GM19240 (cell line): ENCODE results near the gene RPL3.

Source experiments
- DNase-seq: peaks from one replicate; pipeline ENCODE4 v3.0.0; 2011; ENCODE audit warnings: low spot score; ENCODE audit not compliant: insufficient read length

The RPL3 gene

DNA sequence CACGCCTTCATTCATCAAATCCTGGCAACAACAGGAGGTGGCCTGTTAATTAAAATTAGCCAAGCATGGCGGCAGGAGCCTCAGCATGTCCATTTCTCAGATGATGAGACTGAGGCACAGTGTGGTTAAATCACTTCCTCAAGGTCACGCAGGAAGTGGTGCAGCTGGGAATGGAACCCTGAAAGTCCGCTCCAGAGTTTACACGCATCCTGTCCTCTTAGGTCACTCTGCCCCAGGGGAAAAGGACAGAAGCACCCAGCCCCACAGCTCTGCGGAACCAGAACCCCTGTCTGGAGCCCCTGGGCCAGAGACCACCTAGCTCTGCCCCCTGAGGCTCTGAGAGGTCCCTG lies 19.6 kb downstream of the RPL3 start:
- DNase-seq: no peak

DNA sequence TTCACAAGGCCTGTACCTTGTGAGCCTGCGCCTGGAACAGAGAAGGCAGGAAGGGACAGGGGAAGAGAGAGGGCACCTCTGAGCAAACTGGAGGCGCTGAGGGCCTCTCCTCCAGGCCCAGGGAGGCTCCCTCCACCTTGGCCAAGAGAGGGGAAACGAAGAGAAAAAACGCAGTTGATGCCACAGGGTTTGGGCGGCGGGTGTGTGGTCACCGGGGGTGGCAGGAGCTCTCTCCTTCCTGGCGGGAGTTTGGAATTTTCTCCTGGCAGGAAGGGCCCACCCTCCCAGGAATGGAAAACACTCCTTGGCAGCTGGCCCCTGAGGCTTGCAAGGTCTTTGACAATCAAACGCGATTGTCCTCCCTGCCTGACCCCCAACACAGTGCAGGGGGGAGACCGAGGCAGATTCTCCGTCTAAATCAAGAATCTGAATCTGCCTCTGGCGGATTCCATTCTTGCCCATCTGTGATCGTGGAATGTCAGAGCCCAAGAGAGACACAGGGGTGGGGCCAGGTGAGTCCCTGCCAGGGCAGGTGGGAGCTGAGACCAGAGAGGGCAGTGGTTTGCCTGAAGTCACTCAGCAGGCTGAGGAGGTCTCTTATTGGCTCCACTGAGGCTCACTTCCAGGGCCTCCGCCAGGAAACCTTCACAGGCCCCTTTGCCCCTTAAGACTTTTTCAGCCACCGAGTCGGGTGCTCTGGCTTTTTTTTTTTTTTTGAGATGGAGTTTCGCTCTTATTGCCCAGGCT lies 21.0 kb downstream of the RPL3 start:
- no peak for DNase-seq

DNA sequence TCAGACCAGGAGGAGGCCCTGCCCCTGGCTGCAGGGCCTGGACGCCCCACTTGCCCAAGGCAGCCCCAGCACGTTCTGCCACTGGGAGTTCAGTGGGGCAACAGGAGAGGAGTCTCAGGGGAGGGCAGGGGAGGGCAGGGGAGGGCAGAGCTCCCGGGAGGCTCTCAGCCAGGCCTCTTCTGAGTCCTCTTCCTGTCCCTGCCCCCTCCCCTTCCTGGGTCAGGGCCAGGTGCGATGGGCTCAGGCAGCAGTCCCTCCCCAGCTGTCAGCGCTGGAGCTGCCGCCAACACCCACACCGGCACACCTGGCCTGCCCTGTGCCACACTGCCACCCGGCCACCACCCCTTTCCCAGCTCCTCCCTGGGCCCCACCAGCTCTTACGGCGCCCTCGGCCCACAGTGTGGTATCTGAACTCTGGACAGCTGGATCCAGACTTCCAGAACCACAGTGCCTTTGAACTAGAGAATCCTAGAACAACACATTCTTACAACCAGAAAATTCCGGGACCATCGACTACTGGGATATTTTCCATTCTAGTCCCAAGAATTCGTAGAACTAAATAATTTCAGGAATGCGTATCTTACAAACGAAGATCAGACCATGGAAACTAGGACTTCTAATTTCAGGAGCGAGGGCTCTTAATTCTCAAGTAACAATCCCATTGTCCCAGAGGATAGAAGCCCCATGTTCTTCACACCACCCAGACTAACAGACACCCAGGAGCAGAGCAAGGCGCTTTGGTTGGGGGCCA lies 21.8 kb downstream of the RPL3 start:
- no peak for DNase-seq

DNA sequence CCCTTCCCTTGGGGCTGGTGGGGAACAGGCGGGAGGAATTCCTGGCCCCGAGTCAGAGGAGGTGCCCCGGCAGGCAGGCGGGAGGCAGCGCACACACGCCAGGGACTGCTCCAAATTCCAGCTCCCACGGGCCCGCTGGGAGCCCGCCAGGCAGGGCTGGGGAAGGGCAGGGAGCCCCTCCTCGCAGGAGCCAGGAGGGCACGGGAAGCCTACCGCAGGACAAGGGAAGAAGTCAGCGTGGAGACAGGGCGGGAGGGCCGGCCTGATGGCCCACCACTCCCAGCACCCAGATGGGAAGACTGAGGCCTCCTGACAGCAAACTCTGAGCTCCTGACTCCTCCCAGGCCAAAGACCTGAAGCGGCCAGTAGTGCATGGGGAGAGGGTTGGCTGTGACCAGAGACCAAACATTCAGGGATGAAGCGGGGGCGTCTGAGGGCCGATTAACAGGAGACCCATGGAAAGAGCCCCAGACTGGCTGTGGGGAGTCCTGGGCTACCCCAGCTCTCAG lies 22.4 kb downstream of the RPL3 start:
- DNase-seq: no peak

DNA sequence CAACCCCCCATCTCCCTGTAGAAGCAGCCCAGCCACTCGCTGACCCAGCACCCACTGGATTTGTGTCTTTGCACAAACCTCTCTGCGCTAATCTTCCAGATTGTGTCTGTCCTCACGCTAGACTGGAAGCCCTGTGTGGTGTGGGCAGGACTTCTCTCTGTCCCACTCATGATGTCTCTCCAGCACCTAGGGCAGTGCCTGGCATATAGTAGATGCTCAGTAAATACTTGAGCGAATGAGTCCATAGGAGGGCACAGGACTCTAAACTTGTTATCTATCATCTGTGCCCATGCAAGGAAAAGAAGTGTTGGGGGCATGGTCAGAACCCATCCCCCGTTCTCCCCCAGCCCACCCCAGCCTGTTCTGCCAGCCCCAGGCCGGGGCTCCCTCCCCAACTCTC lies 22.9 kb downstream of the RPL3 start:
- DNase-seq: no peak

DNA sequence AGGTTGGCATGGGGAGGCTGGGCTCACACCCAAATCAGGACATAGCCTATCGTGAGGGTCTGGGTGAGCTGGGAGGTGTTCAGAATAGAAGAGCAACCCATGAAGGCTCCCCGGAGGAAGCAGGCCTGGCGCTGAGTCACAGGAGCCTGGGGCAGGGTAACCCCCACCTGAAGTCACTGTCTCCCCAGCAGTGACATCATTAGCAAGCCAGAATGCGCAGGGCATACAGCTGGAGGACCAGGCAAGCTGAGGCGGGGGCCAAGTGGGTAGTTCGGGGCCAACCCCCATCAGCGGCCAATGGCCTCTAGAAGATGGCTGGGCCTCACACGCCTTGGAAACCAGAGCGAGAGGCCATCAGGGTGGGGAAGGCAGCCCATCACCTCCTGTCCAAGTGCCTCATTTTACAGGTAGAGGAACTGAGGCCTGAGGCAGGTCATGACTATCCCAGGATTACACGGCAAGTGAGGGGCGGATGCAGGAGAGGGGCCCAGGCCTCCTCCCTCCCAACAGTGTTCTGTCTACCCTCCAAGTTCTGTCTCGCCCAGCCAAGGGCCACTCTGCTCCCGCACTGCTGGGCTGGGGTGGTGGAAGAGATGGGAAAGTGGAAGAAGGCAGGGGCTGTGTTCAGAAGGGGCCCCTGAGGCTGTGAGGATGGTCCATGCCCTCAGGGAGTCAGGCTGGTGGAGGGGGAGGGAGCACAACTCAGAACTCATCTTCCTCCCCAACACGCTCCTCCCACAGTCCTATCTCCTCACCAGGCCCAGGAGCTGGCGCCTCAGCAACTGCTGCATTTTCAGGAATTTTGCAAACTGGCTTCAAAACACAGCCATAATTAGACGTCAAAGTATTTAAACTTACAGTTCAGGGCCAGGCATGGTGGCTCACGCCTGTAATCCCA lies 24.6 kb downstream of the RPL3 start:
- no peak for DNase-seq

DNA sequence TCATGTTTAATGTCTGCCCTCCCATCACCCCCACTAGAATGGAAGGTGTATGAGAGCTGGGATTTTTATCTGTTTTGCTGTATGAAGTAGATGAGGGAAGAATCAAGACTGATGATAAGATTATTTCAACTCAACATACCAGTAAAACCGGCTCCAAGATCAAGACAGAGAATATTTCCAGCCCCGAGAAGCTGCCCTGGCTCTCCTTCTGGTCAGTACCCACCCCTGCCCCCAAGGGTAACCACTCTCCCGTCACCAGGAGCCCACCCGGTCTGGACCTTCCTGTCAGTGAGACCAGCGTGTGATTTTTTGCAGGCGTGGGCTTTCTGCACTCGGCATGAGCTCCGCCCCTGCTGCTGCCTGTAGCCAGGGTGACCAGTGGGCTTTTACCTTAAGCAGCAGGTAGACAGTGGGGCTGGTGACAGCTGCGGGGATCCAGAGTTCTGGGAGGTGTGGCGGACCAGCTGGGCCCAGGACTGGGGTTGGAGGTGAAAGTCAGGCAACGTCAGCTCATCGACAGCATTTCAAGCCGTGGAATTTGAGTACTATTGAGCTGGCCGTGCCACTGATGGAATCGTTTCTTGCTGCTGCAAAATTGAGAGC lies 25.6 kb downstream of the RPL3 start:
- DNase-seq: no peak

DNA sequence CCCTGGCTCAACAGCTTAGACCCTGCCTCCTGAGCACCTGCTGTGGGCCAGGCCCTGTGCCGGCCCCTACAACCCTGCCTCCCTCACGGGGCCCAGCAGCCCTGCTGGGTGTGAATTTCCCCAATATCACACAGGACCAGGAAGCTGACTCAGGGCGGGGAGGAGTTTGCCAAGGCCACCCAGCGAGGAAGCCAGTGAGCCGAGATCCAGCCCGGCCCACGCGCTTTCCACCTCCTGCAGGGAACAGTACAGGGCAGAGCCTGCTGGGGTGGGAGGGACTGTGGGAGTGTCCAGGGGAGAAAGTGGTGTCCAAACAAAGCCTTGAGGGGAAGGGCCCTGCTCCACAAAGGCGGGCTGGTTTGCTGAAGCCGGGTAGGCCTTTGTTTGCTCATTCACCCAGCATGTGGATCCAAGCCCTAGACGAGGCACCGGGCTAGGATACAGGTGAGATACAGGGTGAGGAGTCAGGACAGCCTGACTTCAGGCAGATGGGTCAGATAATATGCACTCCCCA lies 26.8 kb downstream of the RPL3 start:
- DNase-seq: no peak

DNA sequence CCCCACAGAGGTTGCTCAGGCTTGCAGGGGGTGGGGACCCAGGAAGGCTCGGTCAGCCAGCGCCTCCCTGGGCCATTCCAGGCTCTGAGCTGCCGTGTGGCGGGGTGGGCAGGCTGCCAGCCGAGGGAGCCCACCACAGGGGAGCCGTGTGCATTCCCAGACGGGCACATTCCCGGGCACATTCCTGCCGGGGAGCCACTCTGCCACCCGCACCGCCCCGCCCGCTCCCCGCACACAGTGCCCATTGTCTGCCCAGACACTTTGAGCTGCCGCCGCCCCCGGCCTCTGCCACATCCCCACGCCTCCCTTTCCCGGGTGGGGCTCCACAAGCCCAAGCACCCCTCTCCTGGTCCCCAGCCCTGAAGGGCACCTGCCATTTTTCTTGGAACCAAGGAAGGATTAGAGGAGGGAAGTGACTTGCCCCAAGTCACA lies 27.4 kb downstream of the RPL3 start:
- DNase-seq: no peak

DNA sequence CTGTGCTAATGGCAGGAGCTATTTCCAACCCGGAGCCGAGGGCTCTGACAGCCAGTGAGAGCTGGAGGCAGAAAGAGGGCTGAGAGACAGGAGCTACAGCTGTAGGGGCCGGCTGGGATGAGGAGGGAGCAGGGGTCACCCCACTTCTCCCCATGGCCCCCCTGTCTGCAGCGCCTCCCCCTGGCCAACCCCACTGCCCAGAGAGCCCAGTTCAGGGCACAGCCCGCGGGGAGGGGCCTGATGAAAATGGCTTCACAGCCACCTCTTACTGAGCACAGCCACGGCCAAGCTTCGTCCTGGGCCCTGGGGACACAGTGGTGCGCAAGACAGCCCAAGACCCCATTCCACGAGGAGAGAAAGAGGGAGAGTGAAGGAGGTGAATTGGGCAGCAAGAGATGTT lies 27.9 kb downstream of the RPL3 start:
- no peak for DNase-seq

DNA sequence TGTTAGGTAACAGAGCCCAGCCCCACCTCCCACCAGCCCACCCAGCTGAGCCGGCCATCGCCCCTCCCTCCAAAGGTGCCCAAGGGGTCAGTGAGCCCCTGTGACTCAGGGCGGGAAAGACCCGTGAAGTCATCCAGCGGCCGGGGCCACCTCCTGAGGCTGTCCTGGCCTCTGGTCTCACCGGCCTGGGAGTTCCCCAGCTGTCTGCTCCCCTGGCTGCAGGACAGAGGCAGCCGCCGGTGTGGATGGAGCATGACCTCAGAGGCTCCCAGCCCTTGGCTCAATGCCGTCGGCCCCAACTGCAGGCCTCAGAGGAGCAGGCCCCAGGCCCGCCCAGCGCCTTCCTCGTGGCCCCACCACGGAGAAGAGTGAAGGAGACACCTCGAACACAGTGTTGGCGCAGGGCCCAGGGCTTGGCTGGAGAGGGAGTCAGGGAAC lies 28.7 kb downstream of the RPL3 start:
- no peak for DNase-seq

DNA sequence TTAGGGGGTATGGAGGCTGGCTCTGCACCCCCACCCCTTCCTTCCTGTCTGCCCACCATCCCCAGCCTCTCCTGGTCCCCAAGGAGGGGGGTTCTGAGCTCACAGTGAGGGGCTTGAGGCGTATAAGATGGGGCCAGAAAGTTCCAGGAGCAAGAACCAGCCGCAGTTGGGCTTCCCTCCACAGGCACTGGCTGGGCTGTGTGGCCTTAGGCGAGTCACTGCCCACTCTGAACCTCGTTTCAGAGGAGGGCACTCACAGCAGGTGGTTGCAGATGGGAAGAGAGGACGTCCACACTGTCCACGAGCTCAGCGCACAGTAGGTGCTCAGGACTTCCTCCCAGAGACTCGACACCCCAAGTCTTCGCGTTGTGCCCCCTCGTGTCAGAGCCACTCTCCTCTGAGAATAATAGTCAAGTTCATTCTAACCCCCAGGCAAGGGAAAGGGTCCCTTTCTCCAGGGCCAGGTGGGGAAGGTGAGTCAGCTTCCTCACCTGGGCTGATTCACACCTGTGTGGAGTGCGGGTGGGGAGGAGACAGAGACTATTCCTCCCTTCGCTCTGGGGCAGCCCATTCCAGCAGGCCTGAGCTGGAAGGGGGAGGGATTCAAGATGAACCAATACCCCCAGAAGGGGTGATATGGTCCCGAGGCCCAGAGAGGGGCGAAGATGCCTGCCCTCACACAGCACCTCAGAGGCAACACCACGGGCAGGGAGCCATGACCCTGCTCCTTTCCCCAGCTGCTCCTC lies 29.3 kb downstream of the RPL3 start:
- no peak for DNase-seq

DNA sequence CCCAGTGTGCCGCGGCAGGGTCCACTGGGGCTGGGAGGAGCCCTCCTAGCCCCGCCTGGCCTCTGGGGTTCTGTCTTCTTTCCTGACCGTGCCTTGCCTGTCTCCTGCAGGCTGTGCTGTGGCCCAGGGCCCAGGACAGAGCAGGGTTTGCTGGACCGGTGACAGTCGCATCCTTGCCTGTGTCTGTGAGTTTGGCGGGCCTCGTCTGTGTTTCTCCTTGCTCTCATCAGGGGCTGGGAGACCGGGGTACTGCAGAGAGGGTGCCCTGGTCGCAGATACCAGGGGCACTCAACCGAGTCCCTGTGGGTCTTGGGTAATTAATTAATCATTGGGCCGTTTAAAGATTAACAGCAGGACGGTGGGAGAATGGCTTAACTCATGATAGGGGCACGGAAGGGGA lies 29.9 kb downstream of the RPL3 start:
- no peak for DNase-seq

DNA sequence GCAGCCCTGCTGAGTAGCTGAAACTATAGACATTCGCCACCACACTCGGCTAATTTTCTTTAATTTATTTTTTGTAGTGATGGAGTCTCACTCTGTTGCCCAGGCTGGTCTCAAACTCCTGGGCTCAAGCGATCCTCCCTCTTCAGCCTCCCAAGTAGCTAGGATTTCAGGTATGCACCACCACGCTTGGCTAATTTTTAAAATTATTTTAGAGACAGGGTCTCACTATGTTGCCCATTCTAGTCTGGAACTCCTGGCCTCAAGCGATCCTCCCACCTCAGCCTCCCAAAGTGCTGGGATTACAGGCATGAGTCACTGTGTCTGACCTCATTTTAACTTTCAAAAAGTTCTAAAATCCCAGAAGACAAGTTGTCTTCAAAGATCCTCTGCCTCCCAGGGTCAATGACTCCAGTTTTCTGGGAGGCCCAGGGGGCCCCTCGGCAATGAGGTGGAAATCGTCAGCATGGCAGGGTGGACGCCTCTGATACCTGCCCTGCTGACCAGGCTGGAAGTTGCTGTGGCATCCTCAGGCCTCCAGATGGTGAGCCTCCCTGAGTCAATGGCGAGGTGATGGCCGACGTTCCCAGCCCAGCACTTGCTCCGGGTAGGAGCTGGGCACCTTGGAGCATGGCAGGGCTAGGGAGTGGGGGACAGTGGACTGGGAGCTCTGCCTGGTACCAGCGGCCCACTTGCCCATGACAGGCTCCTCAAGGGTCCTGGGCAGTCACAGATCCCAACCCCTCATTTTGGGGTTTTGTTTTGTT lies 31.1 kb downstream of the RPL3 start:
- DNase-seq: no peak

DNA sequence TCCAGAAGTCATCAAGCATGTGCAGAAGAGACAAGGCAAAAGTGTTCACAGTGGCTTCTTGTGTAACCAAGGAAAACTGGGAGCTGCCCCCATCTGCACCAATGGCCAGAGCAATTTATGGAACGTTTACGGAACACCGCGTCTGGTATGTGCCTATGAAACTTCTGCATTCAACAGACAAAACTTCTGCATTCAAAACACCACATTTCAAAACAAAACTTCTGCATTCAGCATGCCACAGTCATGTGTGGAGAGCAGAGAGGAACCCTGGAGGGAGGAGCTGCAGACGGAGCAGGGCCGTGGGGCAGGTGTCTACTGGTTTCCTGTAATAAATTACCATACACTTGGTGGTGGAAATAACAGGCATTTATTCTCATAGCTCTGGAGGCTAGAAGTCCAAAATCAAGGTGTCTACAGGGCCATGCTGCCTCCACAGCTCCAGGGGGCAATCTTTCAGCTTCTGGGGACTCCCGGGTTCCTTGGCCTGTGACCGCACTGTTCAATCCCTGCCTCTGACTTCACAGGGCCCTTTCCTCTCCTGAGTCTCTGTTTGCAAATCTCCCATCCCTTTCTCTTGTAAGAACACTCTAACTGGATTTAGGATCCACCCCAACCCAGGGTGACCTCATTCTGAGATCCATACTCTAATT lies 32.2 kb downstream of the RPL3 start:
- peak; percentile 74 for DNase-seq

DNA sequence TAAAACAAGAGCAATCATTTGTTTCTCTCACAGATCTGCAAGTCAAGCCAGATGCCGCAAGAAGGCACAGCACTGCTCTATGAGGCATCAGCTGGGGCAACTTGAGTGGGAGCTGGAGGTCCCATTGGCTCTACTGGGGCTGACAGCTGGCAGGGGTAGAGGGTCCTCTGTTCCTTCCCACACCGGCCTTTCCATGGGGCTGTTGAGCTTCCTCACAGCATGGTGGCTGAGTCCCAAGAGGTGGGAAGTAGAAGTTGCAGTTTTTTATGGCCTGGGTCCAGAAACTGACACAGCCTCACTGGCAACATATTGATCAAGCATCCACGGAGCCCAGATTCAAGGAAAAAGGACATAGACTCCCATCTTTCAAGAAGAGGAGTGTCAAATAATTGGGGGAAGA lies 34.4 kb downstream of the RPL3 start:
- no peak for DNase-seq

DNA sequence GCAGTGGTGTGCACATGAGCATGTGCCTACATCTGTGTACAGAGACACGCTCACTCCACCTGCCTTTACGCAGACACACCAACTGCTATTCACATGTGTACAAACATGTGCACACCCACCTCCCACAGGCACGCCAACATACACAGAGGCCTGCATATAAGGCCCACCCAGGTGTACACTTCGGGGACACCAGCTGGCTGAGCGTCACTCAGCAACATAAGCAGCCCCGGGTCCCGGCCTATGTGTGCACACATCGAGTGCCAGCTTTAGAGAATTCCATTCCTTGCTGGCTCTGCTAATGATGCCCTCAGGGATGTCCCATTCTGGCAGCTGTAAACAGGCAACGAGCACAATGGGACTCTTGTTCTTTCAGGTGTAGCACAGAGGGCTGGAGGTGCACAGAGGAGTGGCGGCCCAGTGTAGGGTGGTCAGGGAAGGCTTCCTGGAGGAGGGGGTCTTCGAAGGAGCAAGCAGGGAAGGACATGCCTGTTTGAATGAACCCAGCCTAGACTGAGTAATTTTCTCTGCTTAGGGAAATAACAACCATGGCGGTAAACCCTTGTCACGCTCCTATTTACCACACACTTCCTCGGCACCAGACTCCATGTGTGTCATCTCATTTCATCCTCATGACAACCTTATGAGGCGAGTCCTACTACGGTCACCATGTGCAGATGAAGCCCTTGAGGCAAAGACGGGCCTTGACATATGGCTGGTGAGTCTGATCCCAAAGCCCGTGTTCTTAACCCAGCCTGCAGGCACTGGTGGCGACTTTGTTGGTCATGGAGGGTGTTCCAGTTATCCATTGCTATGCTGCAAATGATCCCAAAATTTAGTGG lies 35.1 kb downstream of the RPL3 start:
- DNase-seq: no peak
